T-helper 1 cell (primary cell): ENCODE results near the gene GNAT2.
"Not testable (repeated sequence)": the region's sequence is repeated elsewhere in the genome, so short reads cannot be mapped to it uniquely, and the experiment has no call there.

Experiments used
- DNase-seq, 5 donors: peaks; one replicate each; pipeline ENCODE4 v3.0.0-alpha.2; 2012 to 2020
- total RNA-seq, 4 donors: gene quantifications; one replicate each; lab custom pipeline; 2026; lab: John Stamatoyannopoulos, UW

GNAT2 gene
- 0.46 to 1.1 (median 0.60) reads per million in 4 donors for total RNA-seq

- DNase-seq: peak; percentile 60 to 71 (median 64)
These were observed at the start of gene GNAT2, which contains the start of gene AMPD2 for GRCh38 chr1:109619576-109620400. Gene GNAT2, minus strand, starts transcription at chr1:109619616. Its CDS starts 6,746 bp downstream, at chr1:109612870. Gene AMPD2, plus strand, starts transcription at chr1:109619837. Its CDS starts 1,339 bp downstream, at chr1:109621176.

- no peak for DNase-seq
These were observed 48.8 kb upstream of the GNAT2 start for GRCh38 chr1:109668123-109668775.

- peak; percentile 41 to 74 (median 63) for DNase-seq
These were observed 48.2 kb upstream of the GNAT2 start, which contains the start of gene GSTM2 for GRCh38 chr1:109667452-109668122. Gene GSTM2, plus strand, starts transcription at chr1:109668057. Its CDS starts 59 bp downstream, at chr1:109668116.

- DNase-seq: no peak
These were observed 45.3 kb upstream of the GNAT2 start for GRCh38 chr1:109664671-109665070.

- no peak for DNase-seq
These were observed 42.0 kb upstream of the GNAT2 start for GRCh38 chr1:109661391-109661790.

- not testable (repeated sequence) for DNase-seq
These were observed 41.2 kb upstream of the GNAT2 start for GRCh38 chr1:109660691-109661026.

GRCh38 chr1:109659997-109660690 is 40.7 kb upstream of the GNAT2 start:
- no peak for DNase-seq

- DNase-seq: no peak
These were observed 39.7 kb upstream of the GNAT2 start for GRCh38 chr1:109659145-109659544.

GRCh38 chr1:109658533-109659042 is 39.2 kb upstream of the GNAT2 start:
- no peak for DNase-seq

- DNase-seq: no peak
These were observed 38.6 kb upstream of the GNAT2 start for GRCh38 chr1:109657970-109658369.

- DNase-seq: no peak
These were observed 38.0 kb upstream of the GNAT2 start for GRCh38 chr1:109657395-109657794.

- DNase-seq: peak; percentile 29 to 54 (median 48)
These were observed 36.5 kb upstream of the GNAT2 start, which contains the start of gene GSTM4 for GRCh38 chr1:109655615-109656519. Gene GSTM4, plus strand, starts transcription at chr1:109656099. Its CDS starts 291 bp downstream, at chr1:109656390.

- no peak for DNase-seq
These were observed 35.1 kb upstream of the GNAT2 start for GRCh38 chr1:109654519-109654918.

- no peak for DNase-seq
These were observed 33.9 kb upstream of the GNAT2 start for GRCh38 chr1:109653306-109653705.

- no peak for DNase-seq
These were observed 33.0 kb upstream of the GNAT2 start for GRCh38 chr1:109652402-109652801.

GRCh38 chr1:109650609-109651008 is 31.2 kb upstream of the GNAT2 start:
- DNase-seq: no peak

GRCh38 chr1:109649491-109649914 is 30.1 kb upstream of the GNAT2 start:
- DNase-seq: no peak

- DNase-seq: no peak
These were observed 25.3 kb upstream of the GNAT2 start for GRCh38 chr1:109644670-109645069.

GRCh38 chr1:109643385-109644230 is 24.2 kb upstream of the GNAT2 start:
- peak; percentile 63 to 82 (median 70) for DNase-seq

- DNase-seq: no peak
These were observed 23.2 kb upstream of the GNAT2 start for GRCh38 chr1:109642626-109643025.
